NCI-H2107 (cell line): ENCODE measurements around the gene DNMT3A.
"Not testable (repeated sequence)": the region's sequence is repeated elsewhere in the genome, so short reads cannot be mapped to it uniquely, and the experiment has no call there.

ENCODE experiments used
- DNase-seq: peaks from one replicate; lab custom pipeline; 2025; lab: John Stamatoyannopoulos, UW

The DNMT3A gene

DNA sequence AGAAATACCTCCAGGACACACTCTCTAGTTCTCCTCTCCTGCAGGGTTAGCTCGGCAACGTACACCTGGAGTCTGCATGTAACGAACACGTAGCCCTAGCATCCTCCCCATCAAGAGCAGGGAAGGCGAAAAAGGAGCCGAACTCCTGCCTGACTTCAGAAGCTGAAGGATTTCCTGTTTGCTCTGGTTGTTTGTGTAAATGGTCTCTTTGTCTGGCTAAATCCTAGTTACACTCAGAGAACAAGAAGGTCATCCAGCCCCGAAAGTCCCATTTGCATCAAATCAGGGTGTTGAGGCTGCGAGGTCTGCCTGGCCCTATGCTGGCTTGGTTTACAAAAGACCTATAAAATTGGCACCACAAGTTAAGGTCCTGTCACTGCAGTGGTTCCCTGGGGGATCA lies 107.0 kb downstream of the DNMT3A start:
- no peak for DNase-seq

DNA sequence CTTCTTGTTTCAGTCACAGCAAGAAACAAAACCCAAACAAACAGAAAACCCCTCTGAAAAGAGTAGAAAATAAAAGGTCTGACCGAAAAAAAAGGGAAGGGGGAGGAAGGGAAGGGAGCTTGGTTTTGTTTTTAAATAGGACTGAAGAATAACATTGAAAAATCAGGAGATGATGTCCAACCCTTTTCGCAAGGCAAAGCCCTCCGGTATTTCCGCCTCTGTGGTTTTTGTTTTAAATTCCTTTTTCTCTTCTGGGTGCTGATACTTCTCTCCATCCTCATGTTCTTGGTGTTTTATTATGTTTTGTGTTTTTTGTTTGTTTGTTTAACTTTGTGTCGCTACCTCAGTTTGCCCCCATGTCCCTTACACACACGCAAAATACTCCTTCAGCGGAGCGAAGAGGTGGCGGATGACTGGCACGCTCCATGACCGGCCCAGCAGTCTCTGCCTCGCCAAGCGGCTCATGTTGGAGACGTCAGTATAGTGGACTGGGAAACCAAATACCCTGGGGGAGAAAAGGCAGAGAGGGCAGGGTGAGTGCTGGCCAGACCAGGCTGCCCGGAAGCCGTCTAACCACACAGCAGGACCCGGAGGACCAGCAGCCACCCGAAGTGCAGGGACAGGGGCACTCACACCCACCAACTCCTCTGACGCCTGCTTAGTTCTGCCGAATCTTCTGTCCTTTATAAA lies 107.7 kb downstream of the DNMT3A start:
- no peak for DNase-seq

DNA sequence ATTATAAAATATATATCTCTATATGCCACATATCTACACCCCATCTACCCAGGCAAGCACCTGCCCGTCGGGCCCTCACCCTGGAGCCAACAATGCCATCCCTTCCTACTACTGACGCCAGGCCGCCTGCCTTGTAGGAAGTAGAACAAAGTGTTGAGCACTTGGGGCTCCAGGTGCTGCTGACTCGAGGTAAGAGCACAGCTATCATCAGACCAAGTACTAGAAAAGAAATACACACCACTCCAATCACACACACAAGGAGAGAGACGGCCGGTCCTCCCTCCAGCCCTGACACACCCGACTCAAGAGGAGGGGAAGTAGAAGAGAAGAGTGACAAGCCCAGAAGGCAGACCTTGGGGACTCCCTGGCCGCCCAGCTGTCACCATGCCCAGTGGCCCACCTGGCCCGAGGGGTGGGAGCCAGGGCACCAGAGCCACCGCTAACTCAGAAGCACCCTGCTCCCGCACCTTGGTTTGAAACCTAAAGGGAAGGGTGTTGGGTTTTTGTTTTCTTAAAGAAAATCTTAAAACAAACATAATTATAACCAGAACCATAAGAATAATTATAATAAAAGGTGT lies 109.4 kb downstream of the DNMT3A start:
- DNase-seq = no peak

DNA sequence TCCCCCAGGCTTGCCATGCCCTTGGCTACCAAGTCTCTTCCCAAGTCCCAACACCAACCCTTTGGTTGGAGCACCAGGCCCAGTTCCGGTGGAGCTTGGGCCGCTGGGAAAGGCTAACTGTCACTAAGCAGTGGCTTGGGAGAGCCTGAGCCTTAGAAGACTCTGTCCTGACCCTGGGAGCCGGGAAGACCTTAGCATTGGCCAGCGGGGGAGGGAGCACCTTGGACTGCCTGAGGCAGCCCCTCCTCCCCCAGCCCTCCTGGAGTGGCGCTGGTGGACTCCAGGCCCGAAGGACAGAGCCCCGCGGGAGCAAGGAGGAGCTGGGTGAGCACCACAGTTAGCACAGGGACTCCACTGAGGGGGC lies 110.8 kb downstream of the DNMT3A start:
- DNase-seq = no peak

DNA sequence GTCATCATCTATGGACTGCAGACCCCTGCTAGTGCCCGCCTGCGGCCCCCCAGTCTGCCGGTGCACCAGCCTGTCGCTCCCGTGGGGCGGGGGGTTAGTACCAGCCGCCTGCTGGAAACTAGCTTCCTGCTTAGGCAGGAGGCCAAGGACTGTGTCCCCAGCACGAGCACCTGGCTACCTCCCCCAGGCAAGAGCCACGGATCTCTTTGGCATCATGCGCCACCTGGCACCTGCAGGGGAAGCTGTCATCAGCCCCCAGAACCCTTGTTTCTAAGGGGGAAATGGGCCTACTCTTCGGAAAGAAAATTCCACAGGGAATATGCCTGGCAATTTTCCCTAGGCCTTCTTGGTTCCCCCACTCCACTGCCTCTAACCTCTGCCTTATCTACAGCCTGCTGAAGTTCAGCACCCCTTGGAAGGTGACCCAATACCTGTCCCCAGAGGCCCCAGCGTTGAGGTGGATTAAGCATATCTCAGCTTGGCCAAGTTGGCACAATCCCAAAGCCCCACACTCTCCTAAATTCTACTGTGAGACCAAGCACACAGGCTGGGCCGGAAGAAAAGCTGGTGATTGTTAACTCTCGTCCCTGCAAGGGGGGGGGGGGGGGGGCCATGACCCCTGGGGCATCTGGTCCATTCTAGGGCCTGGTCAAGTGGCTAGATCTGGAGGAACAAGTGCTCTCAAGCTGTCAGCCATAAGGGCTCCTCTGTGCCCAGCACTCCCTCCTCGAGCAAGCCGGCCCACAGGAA lies 111.4 kb downstream of the DNMT3A start:
- DNase-seq = no peak

DNA sequence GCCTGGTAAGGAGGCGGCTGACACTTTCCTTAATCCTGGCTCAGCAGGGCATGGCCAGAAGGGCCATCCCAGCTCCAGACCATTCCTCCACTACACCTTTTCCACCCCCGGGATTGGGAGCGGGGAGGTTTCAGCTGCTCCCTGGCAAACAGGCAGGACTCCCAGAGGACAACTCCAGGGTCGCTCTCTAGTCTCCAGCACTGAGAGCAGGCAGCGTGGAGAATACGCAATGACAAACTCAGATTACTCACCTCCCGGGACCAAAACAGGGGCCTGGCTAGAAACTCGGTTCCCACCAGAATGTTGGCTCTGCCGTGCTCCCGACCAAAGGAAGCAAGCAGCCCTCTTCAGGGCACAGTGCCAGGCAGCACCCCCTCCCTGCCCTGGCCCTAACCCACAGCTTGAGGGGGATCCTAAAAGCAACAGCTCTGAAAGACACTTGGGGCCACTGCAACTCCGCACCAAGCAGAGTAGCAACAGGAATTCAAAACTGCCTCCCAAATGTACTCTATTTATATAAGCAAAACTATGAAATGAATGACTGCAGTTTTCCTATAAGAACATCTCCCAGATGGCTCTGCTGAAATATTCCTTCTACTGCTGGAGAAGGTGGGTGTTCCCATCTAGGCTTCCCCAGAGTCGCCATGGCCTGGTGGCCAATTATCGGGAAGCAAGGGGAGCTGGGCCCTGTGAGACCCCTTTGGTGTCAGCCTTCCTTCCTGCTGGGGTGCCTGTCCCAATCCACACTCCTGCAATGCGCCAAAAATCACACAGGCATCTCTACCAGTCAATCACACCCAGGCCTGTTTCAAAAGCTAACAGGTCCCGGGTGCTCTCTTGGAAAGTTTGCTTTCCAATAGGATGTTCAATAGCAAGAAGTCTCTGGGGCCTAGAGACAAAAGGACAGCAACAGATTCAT lies 112.2 kb downstream of the DNMT3A start:
- no peak for DNase-seq

DNA sequence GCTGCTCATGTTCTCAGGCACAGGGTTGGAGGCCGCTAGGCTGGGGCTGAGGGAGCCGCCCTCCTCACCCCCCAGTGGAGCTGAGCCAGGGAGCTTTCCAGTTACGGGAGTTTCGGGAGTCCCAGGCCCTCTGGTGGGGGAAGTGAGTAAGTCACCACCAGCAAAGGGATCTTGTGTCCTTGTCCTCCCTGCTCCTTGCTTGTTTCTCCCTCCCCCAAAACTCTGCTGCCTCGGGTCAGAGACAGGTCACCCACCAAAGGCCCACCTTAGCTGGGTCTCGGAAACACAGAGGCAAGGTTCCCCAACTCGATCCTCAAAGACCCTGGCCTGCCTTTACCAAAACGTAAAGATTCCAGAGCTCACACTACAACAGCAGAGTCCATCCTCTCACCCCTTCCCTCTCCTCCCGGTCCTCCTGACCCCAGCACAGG lies 112.9 kb downstream of the DNMT3A start:
- DNase-seq = peak; percentile 33

DNA sequence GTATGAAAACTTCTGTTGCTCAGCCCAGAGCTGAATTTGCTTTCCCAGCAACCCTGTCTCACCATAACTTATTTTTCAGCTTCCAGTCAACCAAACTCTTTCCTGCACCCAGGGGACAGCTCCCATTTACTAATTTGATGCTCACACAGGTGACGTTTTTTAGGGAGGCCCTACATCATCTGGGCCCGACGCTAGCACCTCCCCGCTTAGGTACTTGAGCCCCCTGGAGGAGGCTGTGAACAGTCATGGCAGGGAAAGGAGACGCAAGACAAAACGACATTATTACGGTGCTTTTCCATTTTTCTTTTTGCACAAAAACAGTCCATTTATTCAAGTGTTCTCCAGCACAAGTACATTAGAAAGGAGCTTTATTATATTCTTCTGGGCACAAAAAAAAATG lies 114.1 kb downstream of the DNMT3A start:
- no peak for DNase-seq

DNA sequence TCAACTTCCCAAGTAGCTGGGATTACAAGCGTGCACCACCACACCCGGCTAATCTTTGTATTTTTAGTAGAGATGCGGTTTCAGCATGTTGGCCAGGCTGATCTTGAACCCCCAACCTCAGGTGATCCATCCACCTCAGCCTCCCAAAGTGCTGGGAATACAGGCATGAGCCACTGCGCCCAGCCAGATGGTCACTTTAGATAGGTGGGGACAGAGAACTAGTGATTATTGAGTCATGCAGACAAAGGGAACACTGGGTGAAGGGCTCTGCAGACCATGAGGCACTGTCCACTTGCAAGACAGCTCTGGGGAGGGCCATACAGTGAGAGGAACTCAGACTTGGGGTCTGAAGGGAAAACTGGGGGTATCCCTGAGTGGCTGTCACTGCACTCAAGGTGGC lies 114.9 kb downstream of the DNMT3A start:
- no peak for DNase-seq

DNA sequence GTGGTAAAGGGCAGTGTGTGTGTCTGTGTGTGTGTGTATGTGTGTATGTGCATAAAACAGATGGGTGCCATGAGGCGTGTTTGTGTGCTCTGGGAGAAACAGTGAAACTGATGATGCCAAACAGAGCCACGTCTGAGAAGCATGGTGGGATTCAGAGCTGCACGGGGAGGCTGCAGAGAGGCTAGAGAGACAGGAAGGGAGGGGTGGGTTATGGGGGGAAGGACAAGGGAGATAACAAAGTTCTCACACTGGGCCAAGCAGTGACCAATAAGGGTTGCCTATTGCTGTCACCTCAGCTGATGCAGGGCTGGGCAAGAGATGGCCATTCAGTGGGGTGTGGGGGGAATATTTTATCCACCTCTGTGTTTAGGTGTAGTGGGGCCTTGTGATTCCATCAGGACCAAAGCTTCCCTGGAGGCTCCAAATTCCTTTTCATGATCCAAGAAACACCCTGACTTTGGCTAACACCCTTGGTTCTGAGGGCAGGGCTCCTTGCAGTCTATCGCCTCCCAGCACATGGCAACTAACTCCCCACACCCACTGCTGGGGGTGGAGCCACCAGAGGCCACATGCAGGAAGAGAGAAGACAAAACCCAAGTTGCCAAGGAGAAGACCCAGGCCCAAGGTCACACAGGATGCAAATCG lies 119.1 kb downstream of the DNMT3A start:
- no peak for DNase-seq

DNA sequence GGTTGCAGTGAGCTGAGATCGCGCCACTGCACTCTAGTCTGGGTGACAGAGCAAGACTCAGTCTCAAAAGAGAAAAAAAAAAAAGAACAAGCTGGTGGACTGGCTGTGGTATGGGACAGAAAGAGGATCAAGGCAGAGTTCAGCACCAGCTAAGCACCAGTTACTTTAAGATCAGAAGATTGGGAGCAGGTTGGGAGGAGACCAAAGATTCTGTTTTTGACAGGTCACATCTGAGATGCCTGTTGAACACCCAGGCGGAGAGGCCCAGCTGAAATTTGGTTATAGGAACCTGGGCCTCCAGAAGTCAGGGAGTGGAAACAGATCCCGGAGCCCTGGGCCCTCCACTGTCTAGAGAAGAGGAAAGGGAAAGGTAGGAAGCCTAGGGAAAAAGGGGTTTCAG lies 120.1 kb downstream of the DNMT3A start:
- no peak for DNase-seq

DNA sequence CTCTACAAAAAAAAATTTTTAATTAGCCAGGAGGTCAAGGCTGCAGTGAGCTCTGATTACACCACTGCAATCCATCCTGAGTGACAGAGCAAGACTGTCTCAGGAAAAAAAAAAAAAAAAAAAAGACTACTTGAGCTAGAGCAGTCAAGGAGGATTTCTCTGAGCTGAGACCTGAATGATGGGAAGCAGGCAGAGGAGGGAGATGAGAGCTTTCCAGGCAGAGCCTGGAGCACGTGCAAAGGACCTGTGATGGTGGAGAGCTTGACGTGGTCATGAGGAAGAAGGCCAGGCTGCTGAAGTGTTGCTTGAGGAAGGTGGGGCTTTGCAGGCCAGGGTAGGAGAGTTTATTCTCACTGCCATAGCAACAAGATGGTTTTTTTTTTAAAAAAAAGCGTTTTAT lies 121.4 kb downstream of the DNMT3A start:
- no peak for DNase-seq

DNA sequence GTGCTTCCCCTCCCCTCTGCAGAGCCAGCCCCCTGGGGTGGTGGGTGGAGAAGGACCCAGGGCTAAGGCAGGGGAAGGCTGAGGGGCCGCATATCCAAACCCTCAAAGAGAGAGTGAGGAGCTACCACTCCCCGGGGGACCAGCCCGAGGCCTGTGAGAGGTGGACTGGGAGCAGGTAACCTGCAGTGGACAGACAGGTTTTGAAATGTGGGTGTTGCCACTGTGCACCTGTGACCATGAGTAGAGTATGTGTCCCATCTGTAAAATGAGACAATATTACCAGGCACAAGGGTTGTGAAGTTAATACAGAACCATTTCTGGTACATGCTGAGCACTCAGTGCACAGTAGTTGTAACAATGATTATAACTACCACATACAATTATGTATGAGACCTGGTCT lies 122.1 kb downstream of the DNMT3A start:
- no peak for DNase-seq

DNA sequence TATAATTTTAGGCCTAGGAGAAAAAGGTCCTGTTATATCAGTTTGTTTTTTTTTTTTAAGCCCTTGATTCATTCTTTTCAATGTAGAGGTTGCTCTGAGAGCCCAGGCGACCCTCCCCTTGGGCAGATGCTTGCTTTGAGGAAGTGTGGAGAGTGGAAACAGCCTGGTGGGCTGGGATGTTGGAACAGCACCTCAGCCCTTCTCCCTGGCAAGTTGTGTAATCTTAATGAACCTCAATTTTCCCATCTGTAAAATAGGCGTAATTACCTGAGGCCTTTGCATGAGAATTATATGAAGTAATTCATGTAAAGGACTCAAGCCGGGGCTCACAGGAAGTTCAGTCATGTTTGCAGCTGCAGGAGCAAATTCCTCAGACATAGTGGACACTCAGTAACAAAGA lies 123.6 kb downstream of the DNMT3A start:
- no peak for DNase-seq

DNA sequence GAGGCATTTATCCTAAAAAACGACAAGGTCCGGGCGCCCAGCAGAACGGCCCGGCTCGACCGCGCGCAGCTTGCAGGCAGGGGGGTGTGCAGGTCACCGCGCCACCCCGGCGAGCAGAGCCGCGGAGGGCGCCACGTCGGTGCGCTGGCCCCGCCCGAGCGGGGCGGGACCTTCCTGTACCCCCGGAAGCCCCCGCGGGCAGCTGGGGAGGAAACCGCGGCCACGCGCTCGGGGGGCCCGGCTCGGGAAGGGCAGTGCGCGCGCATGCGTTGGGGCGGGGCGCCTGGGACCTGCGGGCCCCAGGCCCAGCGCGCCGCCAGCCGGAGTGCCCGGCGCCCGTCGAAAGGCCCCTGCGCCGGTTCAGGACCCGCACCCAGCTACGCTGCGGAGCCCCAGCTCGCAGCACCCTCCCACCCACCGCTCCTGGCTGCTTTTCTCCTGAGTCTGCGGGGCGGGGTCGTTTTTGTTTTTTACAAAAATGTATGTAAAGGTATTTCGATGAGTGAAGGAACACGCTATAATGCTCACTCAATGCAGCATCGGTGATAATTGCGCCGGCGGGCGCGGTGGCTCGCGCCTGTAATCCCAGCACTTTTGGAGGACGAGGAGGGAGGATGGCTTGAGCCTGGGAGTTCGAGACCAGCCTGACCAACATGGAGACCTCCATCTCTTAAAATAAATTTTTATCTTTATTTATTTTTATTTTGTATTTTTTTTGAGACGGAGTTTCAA lies 125.6 kb downstream of the DNMT3A start:
- no peak for DNase-seq

DNA sequence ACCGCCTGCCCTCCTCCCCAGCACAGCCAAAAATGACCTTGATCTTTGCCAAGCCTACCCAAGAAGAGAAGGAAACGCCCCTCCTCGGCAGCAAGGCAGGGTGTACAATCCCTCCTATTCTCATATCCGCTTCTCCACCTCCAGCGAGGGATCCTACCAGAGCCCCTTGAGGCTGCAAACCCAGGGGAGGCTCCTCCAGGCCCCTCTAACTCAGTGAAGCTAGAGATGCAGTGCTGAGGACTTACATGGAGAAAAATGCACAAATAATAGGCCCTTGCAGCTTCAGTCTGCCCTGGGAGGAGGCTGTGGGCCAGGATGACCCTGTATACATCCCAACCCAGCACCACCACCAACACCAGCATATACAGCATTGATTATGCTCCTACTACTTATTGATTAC lies 126.5 kb downstream of the DNMT3A start:
- DNase-seq = no peak

DNA sequence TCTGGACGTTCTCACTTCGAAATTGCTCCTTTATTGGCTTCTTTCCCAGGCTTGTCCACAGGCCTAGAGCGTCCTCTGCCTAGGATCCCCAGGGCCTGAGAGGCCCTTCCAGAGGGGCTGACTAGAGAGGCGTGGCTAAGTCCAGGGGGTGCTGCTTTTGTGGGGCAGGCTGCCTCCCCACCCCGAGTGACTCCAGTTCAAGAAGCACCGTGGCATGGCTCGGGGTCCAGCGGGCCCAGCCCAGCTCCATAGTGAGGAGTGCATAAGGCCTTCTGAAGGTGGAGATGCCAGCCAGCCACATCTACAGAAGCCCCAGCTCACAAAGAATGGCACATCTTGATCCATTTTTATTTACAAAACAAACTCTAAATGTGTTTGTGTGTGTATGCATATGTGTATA lies 128.5 kb downstream of the DNMT3A start:
- DNase-seq = no peak

DNA sequence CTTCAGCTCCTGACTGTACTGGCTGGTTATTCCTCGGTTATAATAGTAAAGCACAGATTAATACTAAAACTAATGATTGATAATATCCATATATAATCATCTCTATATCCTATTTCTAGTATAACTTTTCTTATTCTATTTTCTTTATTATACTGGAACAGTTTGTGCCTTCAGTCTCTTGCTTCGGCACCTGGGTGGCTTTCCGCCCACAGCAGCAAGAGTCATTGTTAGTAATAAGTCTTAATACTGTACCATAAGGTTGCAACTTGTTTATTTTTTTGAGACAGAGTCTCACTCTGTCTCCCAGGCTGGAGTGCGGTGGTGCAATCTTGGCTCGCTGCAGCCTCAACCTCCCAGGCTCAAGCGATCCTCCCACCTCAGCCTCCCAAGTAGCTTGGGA lies 130.8 kb downstream of the DNMT3A start:
- not testable (repeated sequence) for DNase-seq

DNA sequence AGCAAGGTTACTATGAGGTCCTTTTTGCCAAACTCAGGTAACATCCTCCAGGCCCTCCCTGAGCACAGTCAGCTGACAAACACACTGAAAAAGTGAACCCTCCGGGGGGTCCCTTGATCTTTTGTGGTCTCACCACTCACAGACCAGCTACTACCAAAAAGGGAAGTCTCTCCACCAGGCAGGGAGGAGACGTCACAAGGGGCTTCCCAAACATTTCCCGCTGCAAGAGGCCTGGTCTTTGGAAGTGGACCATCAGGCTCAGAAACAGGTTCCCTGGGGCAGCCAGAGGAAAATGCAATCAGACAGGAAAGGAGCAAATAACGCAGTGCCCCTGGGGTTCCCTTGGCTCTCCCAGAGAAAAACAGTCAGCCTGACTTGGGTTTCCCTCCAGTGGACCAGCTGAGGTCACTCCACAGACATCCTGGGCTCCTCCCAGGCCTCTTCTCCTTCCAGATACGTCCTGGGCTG lies 134.6 kb downstream of the DNMT3A start:
- no peak for DNase-seq

DNA sequence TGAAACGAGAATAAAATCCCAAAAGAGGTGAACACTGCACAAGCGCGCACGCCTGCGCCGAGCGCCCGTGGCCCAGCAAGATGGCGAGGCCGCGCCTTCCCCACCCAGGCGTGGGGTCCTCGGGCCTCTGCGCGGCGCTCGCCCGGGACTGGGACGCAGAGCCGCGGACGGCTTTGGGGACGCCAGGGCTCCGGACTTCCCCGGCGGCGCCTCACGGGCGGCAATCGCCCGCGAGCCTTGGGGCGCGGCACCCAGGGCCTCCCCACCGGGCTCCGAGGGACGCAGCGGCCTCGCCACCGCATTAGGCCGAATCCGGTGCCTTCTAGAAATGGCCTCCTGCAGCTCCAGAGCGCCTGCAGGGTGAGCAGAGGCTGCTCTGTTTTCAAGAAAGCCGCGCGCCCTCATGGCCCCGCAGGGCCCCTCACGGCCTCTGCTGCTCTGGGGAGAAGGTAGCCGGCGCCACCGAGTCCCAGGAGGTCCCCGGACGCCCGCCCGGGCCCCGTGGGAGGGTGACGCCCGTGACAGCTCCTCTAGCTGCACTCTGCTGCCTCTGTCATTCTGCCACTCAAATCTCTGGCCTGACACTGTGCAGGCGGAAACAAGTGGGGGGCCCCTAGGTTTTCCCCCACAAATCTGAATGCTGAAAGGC lies 137.4 kb downstream of the DNMT3A start:
- no peak for DNase-seq

DNA sequence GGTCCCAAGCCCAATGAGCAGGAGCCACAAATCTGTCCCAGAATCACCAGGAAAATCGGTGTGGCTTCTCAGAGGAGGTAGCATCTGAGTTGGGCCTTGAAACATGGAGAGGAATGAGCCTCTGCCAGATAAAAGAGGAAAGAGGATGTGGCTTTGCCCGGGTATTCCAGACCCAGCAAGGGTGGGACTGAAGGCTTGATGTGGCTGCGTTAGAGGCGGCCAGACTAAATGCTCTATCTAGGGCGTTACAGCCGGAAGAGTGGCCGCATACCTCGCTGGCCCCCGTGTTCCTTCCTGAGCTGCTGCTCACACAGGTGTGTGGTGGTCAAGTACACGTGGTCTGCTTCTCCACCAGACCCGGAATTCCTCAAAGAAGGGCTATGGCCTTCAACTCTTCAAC lies 139.4 kb downstream of the DNMT3A start:
- no peak for DNase-seq
